Heart right ventricle (tissue), 16 donors: ENCODE results near the gene KLRK1. TPM values are rescaled to one million over a fixed set of nuclear protein-coding genes. Genes with fewer than 3 reads are reported as not detected.

Source experiments
- ATAC-seq, 8 donors: fragments of 200-7000 bp; cut with Tn5 transposase; one replicate each; pipeline ENCODE4 v1.9.1; 2020; ENCODE audit warnings: mild to moderate bottlenecking in 8 of 8, moderate library complexity in 8 of 8, moderate number of reproducible peaks in 1 of 8
- DNase-seq, 2 donors: peaks; one replicate each; pipeline ENCODE4 v3.0.0-alpha.2; 2020
- H3K27ac ChIP-seq, 10 donors: fragments of 200-600 bp; sonication (generic) in 2 of 10; one replicate each; pipeline versions ENCODE4 v1.5.0 to v1.8.0; 2020 to 2022; ENCODE audit warnings: mild to moderate bottlenecking in 3 of 10
- H3K27me3 ChIP-seq, 7 donors: fragments of 200-600 bp; one replicate each; pipeline ENCODE4 v1.8.0; 2021 to 2022; ENCODE audit warnings: mild to moderate bottlenecking in 2 of 7
- H3K36me3 ChIP-seq, 9 donors: fragments of 200-600 bp; sonication (generic) in 1 of 9; one replicate each; pipeline versions ENCODE4 v1.5.0 to v1.8.0; 2020 to 2022; ENCODE audit warnings: mild to moderate bottlenecking in 2 of 9
- H3K4me1 ChIP-seq, 9 donors: fragments of 200-600 bp; sonication (generic) in 1 of 9; one replicate each; pipeline versions ENCODE4 v1.5.0 to v1.8.0; 2020 to 2022; ENCODE audit warnings: mild to moderate bottlenecking in 4 of 9
- H3K4me3 ChIP-seq, 10 donors: fragments of 200-600 bp; sonication (generic) in 2 of 10; one replicate each; pipeline versions ENCODE4 v1.5.0 to v1.8.0; 2020 to 2022; ENCODE audit warnings: mild to moderate bottlenecking in 7 of 10, moderate library complexity in 2 of 10
- H3K9me3 ChIP-seq, 11 donors: fragments of 200-600 bp in 10 of 11; sonication (generic) in 2 of 11; one replicate each; pipeline versions ENCODE4 v1.5.0 to v1.8.0; 2013 to 2022; ENCODE audit warnings: mild to moderate bottlenecking in 2 of 11, control low read depth in 1 of 11, moderate library complexity in 1 of 11
- WGBS, 2 donors: extraction: QIAGEN DNeasy Blood & Tissue Kit; methylation state at CpG; one replicate each; pipeline ENCODE4 v1.1.7; 2013; ENCODE audit warnings: inconsistent platforms in 1 of 2; 5-methylcytosine and 5-hydroxymethylcytosine counted together
- intact Hi-C, 10 donors: fragments of 100-400 bp; cut with DNase I; formaldehyde crosslinking; loops; one replicate each; pipeline versions ENCODE4 v1.11.1 to v1.14.2; 2022
- polyA plus RNA-seq, 2 donors: library from polyadenylated mRNA; stranded (reverse); fragments of 200-250 nt; gene quantifications; one replicate each; pipeline ENCODE4 v1.2.3, GENCODE V29; 2013
- total RNA-seq, 10 donors: library from RNA; stranded (reverse); fragmentation: NEBNext Ultra II Directional in 3 of 10; extraction: Animal tissue kit (Norgen Biotek cat#: 25700) in 3 of 10; gene quantifications; one replicate each; pipeline versions ENCODE4 v1.2.1 to v1.2.4, GENCODE V29; 2021 to 2023
- TF ChIP-seq, protein P1 (sequence below), 9 donors: fragments of 200-600 bp; sonication (generic) in 2 of 9; IDR thresholded peaks; one replicate each; pipeline versions ENCODE4 v1.5.0 to v1.8.0; 2021 to 2022; ENCODE audit warnings: antibody characterized with exemption in 9 of 9, mild to moderate bottlenecking in 5 of 9, moderate library complexity in 1 of 9
- donor health status: Arrhythmogenic right ventricular cardiomyopathy.
- donor health status: ischemic (EF 13 %, LVEDD 7.1; RV severe dilation, severe dysfunction).
- donor health status: healthy with polysubstance abuse.
- donor health status: DM: no; HTN: yes; CAD: no.
- donor health status: DM: no; HTN: no; CAD: no.
- donor health status: ischemic (EF 25% LVEDD 6.9; RV normal size, moderate dysfunction).
- donor health status: ischemic (EF 25% LVEDD 5.7; RV mildly dilated, moderate dysfunction).
- donor health status: healthy.
- donor health status: DM: yes; HTN: yes; CAD: no.
- donor health status: Ischemic cardiomyopathy.
- donor health status: ischemic (EF 35%, LVEDD 5.7; RV mildly dilated, moderate dysfunction).
- donor health status: nonischemic (EF 11% LVEDD 7.7; RV severe dilation, severe dysfunction).
- donor health status: DM: yes; HTN: yes; CAD: no.
- donor health status: PGD.
- donor health status: ischemic (EF 29% LVEDD 5.4; RV normal size, mild dysfunction).
- donor health status: nonischemic (EF 23%, LVEDD 6.1; RV moderate dilation, normal function).

The KLRK1 gene
- total and polyA plus RNA-seq, 12 donors, result 0.15 to 5.2 (median 0.57) TPM; not detected in 1

DNA sequence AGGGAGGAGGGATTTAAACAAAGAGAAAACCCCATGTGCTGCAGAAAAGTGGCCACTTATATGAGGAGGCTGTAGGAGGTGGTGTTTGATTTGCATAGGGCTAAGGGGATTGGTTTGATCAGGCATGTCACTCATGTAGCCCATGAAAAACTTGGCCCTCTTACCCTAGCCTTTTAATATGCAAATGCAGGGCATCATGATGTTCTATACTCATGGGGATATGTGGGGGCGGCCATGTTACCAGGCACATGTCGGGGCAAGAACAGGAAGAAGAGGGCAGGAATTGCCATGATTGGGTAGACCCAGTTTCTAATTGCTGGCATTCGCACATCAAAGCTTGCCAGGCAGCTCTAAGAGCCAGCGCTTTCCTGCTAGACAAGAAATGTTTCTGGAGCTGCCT lies 28.8 kb downstream of the KLRK1 start:
- ATAC-seq (no peak), DNase-seq (no peak)
- Histone ChIP-seq H3K4me3 (no peak overlapping the region), H3K27ac (peak overlapping the region in 1 of 10 donors; percentile 52), H3K9me3 (peaks cover 0 to 5% (median 0%) of the 10 kb centered on the region in 11 donors), H3K36me3 (no peaks in the 10 kb centered on the region), H3K27me3 (no peaks in the 10 kb centered on the region), H3K4me1 (peaks cover 0 to 42% (median 19%) of the 10 kb centered on the region in 9 donors)
- TF ChIP-seq, protein P1, sequence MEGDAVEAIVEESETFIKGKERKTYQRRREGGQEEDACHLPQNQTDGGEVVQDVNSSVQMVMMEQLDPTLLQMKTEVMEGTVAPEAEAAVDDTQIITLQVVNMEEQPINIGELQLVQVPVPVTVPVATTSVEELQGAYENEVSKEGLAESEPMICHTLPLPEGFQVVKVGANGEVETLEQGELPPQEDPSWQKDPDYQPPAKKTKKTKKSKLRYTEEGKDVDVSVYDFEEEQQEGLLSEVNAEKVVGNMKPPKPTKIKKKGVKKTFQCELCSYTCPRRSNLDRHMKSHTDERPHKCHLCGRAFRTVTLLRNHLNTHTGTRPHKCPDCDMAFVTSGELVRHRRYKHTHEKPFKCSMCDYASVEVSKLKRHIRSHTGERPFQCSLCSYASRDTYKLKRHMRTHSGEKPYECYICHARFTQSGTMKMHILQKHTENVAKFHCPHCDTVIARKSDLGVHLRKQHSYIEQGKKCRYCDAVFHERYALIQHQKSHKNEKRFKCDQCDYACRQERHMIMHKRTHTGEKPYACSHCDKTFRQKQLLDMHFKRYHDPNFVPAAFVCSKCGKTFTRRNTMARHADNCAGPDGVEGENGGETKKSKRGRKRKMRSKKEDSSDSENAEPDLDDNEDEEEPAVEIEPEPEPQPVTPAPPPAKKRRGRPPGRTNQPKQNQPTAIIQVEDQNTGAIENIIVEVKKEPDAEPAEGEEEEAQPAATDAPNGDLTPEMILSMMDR (IDR thresholded peaks at IDR 0.05), result no peak
- WGBS, 2 donors, result 82 to 84% methylated on average over 4 of the region's 4 CpGs
- intact Hi-C loops, result loop anchor here in 3 of 10 donors (5.0 to 10.0 kb wide), 4 partner anchors 126 to 364 kb away; partner anchors contain the start of genes GABARAPL1 (in 1 of the 3) and YBX3 (in 1 of the 3)

DNA sequence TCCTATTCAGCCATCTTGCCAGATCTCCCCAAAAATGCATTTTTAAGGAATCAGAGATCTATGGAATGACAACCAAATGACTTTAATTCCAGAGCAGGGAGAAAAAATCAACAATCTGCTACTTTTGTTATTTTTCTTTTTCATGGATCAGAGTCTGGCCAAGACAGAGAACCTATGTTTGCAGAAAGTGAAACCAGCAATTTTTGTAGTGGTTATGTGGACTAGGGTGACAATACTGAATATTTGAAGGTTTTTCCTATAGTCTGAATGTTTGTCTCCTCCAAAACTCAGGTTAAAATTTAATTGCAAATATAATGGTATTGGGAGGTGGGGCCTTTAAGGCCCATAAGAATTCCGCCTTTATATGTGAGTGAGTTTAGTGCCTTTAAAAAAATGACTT lies 30.9 kb downstream of the KLRK1 start:
- TF ChIP-seq, protein P1 (IDR thresholded peaks at IDR 0.05), result no peak
- H3K36me3 ChIP-seq, result no peaks in the 10 kb centered on the region
- intact Hi-C loops, result no loop called here
- H3K9me3 ChIP-seq, result peaks cover 0 to 5% (median 0%) of the 10 kb centered on the region in 11 donors
- H3K4me3 ChIP-seq, result no peak overlapping the region
- WGBS, 2 donors, result 49 to 98% methylated on average over 1 of the region's 1 CpG
- H3K27me3 ChIP-seq, result no peaks in the 10 kb centered on the region
- H3K27ac ChIP-seq, result no peak overlapping the region
- no peak for ATAC-seq
- no peak for DNase-seq
- peaks cover 0 to 26% (median 9%) of the 10 kb centered on the region in 9 donors for H3K4me1 ChIP-seq

DNA sequence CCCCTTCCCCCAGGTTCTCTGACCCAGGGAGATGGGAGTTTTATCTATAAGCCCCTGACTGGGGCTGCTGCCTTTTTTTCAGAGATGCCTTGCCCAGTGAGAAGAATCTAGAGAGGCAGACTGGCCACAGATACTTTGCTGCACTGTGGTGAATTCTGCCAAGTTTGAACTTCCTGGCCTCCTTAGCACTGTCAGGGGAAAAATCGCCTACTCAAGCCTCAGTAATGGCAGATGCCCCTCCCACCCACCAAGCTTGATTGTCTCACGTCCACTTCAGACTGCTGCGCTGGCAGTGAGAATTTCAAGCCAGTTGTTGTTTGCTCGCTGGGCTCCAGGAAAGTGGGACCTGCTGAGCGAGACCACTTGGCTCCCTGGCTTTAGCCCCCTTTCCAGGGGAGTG lies 31.7 kb downstream of the KLRK1 start:
- TF ChIP-seq, protein P1 (IDR thresholded peaks at IDR 0.05), result no peak
- Histone ChIP-seq H3K9me3 (peaks cover 0 to 5% (median 0%) of the 10 kb centered on the region in 11 donors), H3K36me3 (no peaks in the 10 kb centered on the region), H3K4me1 (peaks cover 0 to 18% (median 3%) of the 10 kb centered on the region in 9 donors), H3K27ac (no peak overlapping the region), H3K4me3 (no peak overlapping the region), H3K27me3 (no peaks in the 10 kb centered on the region)
- intact Hi-C loops, result no loop called here
- no peak for ATAC-seq
- 69 to 88% methylated on average over 5 of the region's 5 CpGs for WGBS, 2 donors
- no peak for DNase-seq

DNA sequence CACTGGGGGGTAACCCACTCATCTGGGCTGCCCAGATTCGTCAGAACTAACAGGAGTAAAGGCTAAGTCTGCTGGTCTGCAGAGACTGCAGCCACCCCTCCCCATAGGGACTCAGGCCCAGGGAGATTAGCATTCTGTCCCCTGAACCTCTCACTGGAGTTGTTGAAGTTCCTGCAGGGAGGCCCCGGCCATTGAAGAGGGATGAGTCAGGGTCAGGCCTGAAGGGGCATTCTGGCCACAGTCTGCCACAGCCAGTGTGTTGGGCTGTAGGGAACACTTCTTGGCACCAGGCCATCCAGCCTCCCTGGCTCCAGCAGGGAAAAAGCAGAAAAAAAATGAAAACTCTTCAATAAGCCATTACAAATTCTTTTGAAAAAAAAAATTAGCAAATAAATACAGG lies 35.3 kb downstream of the KLRK1 start:
- H3K27me3 ChIP-seq, result no peaks in the 10 kb centered on the region
- no peaks in the 10 kb centered on the region for H3K36me3 ChIP-seq
- peaks cover 0 to 14% (median 0%) of the 10 kb centered on the region in 11 donors for H3K9me3 ChIP-seq
- H3K27ac ChIP-seq, result no peak overlapping the region
- ATAC-seq, result no peak
- no peak for DNase-seq
- TF ChIP-seq, protein P1 (IDR thresholded peaks at IDR 0.05), result no peak
- intact Hi-C loops, result no loop called here
- H3K4me1 ChIP-seq, result no peaks in the 10 kb centered on the region
- H3K4me3 ChIP-seq, result no peak overlapping the region
- 66 to 72% methylated on average over 2 of the region's 2 CpGs for WGBS, 2 donors
